HEK293T (cell line): ENCODE results near the gene CLMN.

Experiments
- CTCF ChIA-PET: fragments of 350-600 bp; formaldehyde crosslinking; extraction: SDS; loops from one replicate; lab custom pipeline; 2021; ENCODE audit warnings: antibody characterized with exemption, inconsistent platforms; lab: Yijun Ruan, JAX
- POLR2A ChIA-PET: fragments of 350-600 bp; formaldehyde crosslinking; extraction: SDS; loops from one replicate; lab custom pipeline; 2020; ENCODE audit warnings: antibody characterized with exemption, inconsistent platforms; lab: Yijun Ruan, JAX
- DNase-seq: peaks from one replicate; pipeline ENCODE4 v3.0.0; 2012; ENCODE audit warnings: mixed read lengths; ENCODE audit errors: extremely low spot score
- ARNT ChIP-seq: fragments of 450-650 bp; IDR thresholded peaks from 2 replicates; pipeline ENCODE4 v1.6.1; 2017; ENCODE audit warnings: mild to moderate bottlenecking
- BHLHE40 ChIP-seq: fragments of 450-650 bp; IDR thresholded peaks from 2 replicates; pipeline ENCODE4 v1.6.1; 2016; ENCODE audit warnings: mild to moderate bottlenecking, moderate library complexity, borderline replicate concordance
- CTBP1 ChIP-seq: fragments of 450-650 bp; IDR thresholded peaks from 2 replicates; pipeline ENCODE4 v1.6.1; 2016; ENCODE audit warnings: borderline replicate concordance
- ELF4 ChIP-seq: fragments of 450-650 bp; IDR thresholded peaks from 2 replicates; pipeline ENCODE4 v1.6.1; 2017; ENCODE audit warnings: antibody characterized with exemption
- FOXA1 ChIP-seq: fragments of 450-650 bp; IDR thresholded peaks from 2 replicates; pipeline ENCODE4 v1.6.1; 2016; ENCODE audit warnings: mild to moderate bottlenecking
- FOXK2 ChIP-seq: fragments of 450-650 bp; IDR thresholded peaks from 2 replicates; pipeline ENCODE4 v1.6.1; 2016; ENCODE audit warnings: mild to moderate bottlenecking
- FOXM1 ChIP-seq: fragments of 450-650 bp; IDR thresholded peaks from 2 replicates; pipeline ENCODE4 v1.6.1; 2017; ENCODE audit warnings: mild to moderate bottlenecking, borderline replicate concordance
- HDGF ChIP-seq: fragments of 450-650 bp; IDR thresholded peaks from 2 replicates; pipeline ENCODE4 v1.6.1; 2017; ENCODE audit warnings: antibody characterized with exemption, borderline replicate concordance
- L3MBTL2 ChIP-seq: fragments of 450-650 bp; conservative IDR thresholded peaks from 2 replicates; pipeline ENCODE4 v1.6.1; 2016; ENCODE audit warnings: mild to moderate bottlenecking
- LEF1 ChIP-seq: fragments of 450-650 bp; IDR thresholded peaks from 2 replicates; pipeline ENCODE4 v1.6.1; 2017; ENCODE audit warnings: mild to moderate bottlenecking, borderline replicate concordance
- NFRKB ChIP-seq: fragments of 450-650 bp; IDR thresholded peaks from 2 replicates; pipeline ENCODE4 v1.6.1; 2016; ENCODE audit warnings: mild to moderate bottlenecking, moderate library complexity
- PKNOX1 ChIP-seq: fragments of 450-650 bp; IDR thresholded peaks from 2 replicates; pipeline ENCODE4 v1.6.1; 2016
- SP1 ChIP-seq: fragments of 450-650 bp; IDR thresholded peaks from 2 replicates; pipeline ENCODE4 v1.6.1; 2017
- SUZ12 ChIP-seq: fragments of 450-650 bp; IDR thresholded peaks from 2 replicates; pipeline ENCODE4 v1.6.1; 2016; ENCODE audit warnings: mild to moderate bottlenecking
- TARDBP ChIP-seq: fragments of 450-650 bp; IDR thresholded peaks from 2 replicates; pipeline ENCODE4 v1.6.1; 2016
- ZNF384 ChIP-seq: fragments of 450-650 bp; IDR thresholded peaks from 2 replicates; pipeline ENCODE4 v1.6.1; 2016

The CLMN gene

GRCh38 chr14:95134304-95134933, 185.3 kb downstream of the CLMN start:
- TF ChIP-seq L3MBTL2 (no peak), ARNT (no peak), SP1 (no peak), PKNOX1 (no peak), ELF4 (no peak), ZNF384 (no peak), TARDBP (no peak), SUZ12 (no peak), CTBP1 (no peak), FOXA1 (no peak)

GRCh38 chr14:95133282-95133681, 186.4 kb downstream of the CLMN start:
- DNase-seq: no peak
- TF ChIP-seq LEF1: no peak
- no peak for TF ChIP-seq FOXA1
- no peak for TF ChIP-seq FOXK2
- no peak for TF ChIP-seq L3MBTL2
- TF ChIP-seq HDGF: no peak
- TF ChIP-seq NFRKB: no peak
- no peak for TF ChIP-seq SP1
- TF ChIP-seq ZNF384: no peak
- TF ChIP-seq CTBP1: no peak
- no peak for TF ChIP-seq BHLHE40
- TF ChIP-seq SUZ12: no peak
- POLR2A ChIA-PET: no interaction called here
- CTCF ChIA-PET: interaction anchor here (0.6 kb wide), 1 partner anchor 20 kb away, joined by 5 read pairs; no protein-coding TSS in a partner anchor

More at GRCh38 chr14:95134304-95134933, 185.3 kb downstream of the CLMN start:
- ChIA-PET CTCF (no interaction called here), POLR2A (no interaction called here)
- no peak for DNase-seq

- CTCF ChIA-PET: interaction anchor here (0.6 kb wide), 1 partner anchor 21 kb away, joined by 5 read pairs; no protein-coding TSS in a partner anchor
- POLR2A ChIA-PET: no interaction called here
- no peak for TF ChIP-seq ZNF384
- no peak for TF ChIP-seq ARNT
- no peak for TF ChIP-seq L3MBTL2
- no peak for TF ChIP-seq LEF1
- TF ChIP-seq CTBP1: no peak
- no peak for TF ChIP-seq TARDBP
- TF ChIP-seq SP1: no peak
- TF ChIP-seq FOXM1: no peak
- TF ChIP-seq FOXK2: no peak
- DNase-seq: no peak
These were observed 186.9 kb downstream of the CLMN start for GRCh38 chr14:95132760-95133159.
